Astrocyte (in vitro differentiated cells and primary cell): ENCODE data around the gene KLF18. TPM values are rescaled to one million over a fixed set of nuclear protein-coding genes. Genes with fewer than 3 reads are reported as not detected.

Experiments
- DNase-seq: peaks from one replicate; pipeline ENCODE4 v3.0.0-alpha.2; 2010; ENCODE audit warnings: low read depth
- FAIRE-seq: peaks from 2 replicates; lab custom pipeline; 2011; peaks lifted over from hg19 to GRCh38; lab: Jason Lieb, UNC
- H2AFZ ChIP-seq: 2 replicates; pipeline ENCODE4 v1.6.0; 2012; ENCODE audit warnings: low read depth, low read length, inconsistent platforms
- H3K27ac ChIP-seq: 2 replicates; pipeline ENCODE4 v1.5.1; 2011; ENCODE audit warnings: low read depth, low read length, inconsistent platforms
- H3K27me3 ChIP-seq: 2 replicates; pipeline ENCODE4 v1.6.0; 2011; ENCODE audit warnings: low read length, inconsistent platforms; ENCODE audit not compliant: insufficient read depth
- H3K36me3 ChIP-seq: 2 replicates; pipeline ENCODE4 v1.5.1; 2011; ENCODE audit warnings: low read length, inconsistent platforms; ENCODE audit not compliant: insufficient read depth
- H3K4me1 ChIP-seq: 2 replicates; pipeline ENCODE4 v1.5.1; 2011; ENCODE audit warnings: low read length, inconsistent platforms; ENCODE audit not compliant: insufficient read depth
- H3K4me2 ChIP-seq: 2 replicates; pipeline ENCODE4 v1.6.0; 2012; ENCODE audit warnings: low read length, inconsistent platforms
- H3K4me3 ChIP-seq: 2 replicates; pipeline ENCODE4 v1.5.1; 2011; ENCODE audit warnings: low read depth, mild to moderate bottlenecking, low read length, inconsistent platforms; ENCODE audit not compliant: insufficient read depth
- H3K79me2 ChIP-seq: 2 replicates; pipeline ENCODE4 v1.6.0; 2012; ENCODE audit warnings: mild to moderate bottlenecking, low read length, inconsistent platforms; ENCODE audit not compliant: insufficient read depth
- H3K9ac ChIP-seq: 2 replicates; pipeline ENCODE4 v1.6.0; 2012; ENCODE audit warnings: mild to moderate bottlenecking, low read length, inconsistent platforms
- H3K9me3 ChIP-seq: 2 replicates; pipeline ENCODE4 v1.5.1; 2012; ENCODE audit warnings: low read depth, mild to moderate bottlenecking, low read length, inconsistent platforms; ENCODE audit not compliant: insufficient read depth
- H4K20me1 ChIP-seq: 2 replicates; pipeline ENCODE4 v1.6.0; 2012; ENCODE audit warnings: low read length, inconsistent platforms; ENCODE audit not compliant: insufficient read depth
- H3K27ac Mint-ChIP-seq: one replicate; pipeline ENCODE4 v1.8.0; 2021; ENCODE audit warnings: mild to moderate bottlenecking, mixed read lengths; ENCODE audit not compliant: unreplicated experiment
- H3K27me3 Mint-ChIP-seq: one replicate; pipeline ENCODE4 v1.8.0; 2021; ENCODE audit warnings: low read depth, mixed read lengths; ENCODE audit not compliant: unreplicated experiment
- H3K36me3 Mint-ChIP-seq: one replicate; pipeline ENCODE4 v1.8.0; 2021; ENCODE audit warnings: low read depth, mixed read lengths; ENCODE audit not compliant: unreplicated experiment
- H3K4me1 Mint-ChIP-seq: one replicate; pipeline ENCODE4 v1.8.0; 2021; ENCODE audit warnings: low read depth, mixed read lengths; ENCODE audit not compliant: unreplicated experiment
- H3K4me3 Mint-ChIP-seq: one replicate; pipeline ENCODE4 v1.8.0; 2021; ENCODE audit warnings: mild to moderate bottlenecking, moderate library complexity, mixed read lengths; ENCODE audit not compliant: unreplicated experiment
- H3K9me3 Mint-ChIP-seq: one replicate; pipeline ENCODE4 v1.8.0; 2021; ENCODE audit warnings: mild to moderate bottlenecking, mixed read lengths; ENCODE audit not compliant: unreplicated experiment
- CTCF ChIP-seq: IDR thresholded peaks from 2 replicates; pipeline ENCODE4 v1.5.1; 2011; ENCODE audit warnings: low read depth, mild to moderate bottlenecking, inconsistent platforms, low read length, moderate library complexity; ENCODE audit not compliant: insufficient read depth
- EZH2 ChIP-seq: IDR thresholded peaks from 2 replicates; pipeline ENCODE4 v1.6.1; 2012; ENCODE audit warnings: mild to moderate bottlenecking, low read length, inconsistent platforms; ENCODE audit not compliant: insufficient read depth
- total RNA-seq: library from RNA; stranded (reverse); gene quantifications from 2 replicates; pipeline ENCODE4 v1.2.1, GENCODE V29; 2021

Gene KLF18
- total RNA-seq, 1 donor from 2014 or later = not detected

GRCh38 chr1:44168520-44169098 is 27.2 kb upstream of the KLF18 start:
- Histone ChIP-seq H3K27me3 (no peaks in the 10 kb centered on the region), H3K4me1 (no peaks in the 10 kb centered on the region), H2AFZ (no peak overlapping the region), H3K4me3 (no peak overlapping the region), H3K9ac (no peak overlapping the region), H3K4me2 (no peak overlapping the region), H3K9me3 (peaks cover 2% of the 10 kb centered on the region), H4K20me1 (no peaks in the 10 kb centered on the region), H3K27ac (no peak overlapping the region), H3K79me2 (no peaks in the 10 kb centered on the region), H3K36me3 (no peaks in the 10 kb centered on the region)
- H3K4me1 Mint-ChIP-seq = no peaks in the 10 kb centered on the region
- no peak overlapping the region for H3K4me3 Mint-ChIP-seq
- no peaks in the 10 kb centered on the region for H3K27me3 Mint-ChIP-seq
- DNase-seq (no peak), FAIRE-seq (no peak)
- peaks cover 7% of the 10 kb centered on the region for H3K9me3 Mint-ChIP-seq
- no peak for TF ChIP-seq EZH2
- TF ChIP-seq CTCF = no peak
- no peaks in the 10 kb centered on the region for H3K36me3 Mint-ChIP-seq
- no peak overlapping the region for H3K27ac Mint-ChIP-seq

- H3K36me3 Mint-ChIP-seq = no peaks in the 10 kb centered on the region
These were observed 20.1 kb upstream of the KLF18 start for GRCh38 chr1:44161546-44161945.

More at GRCh38 chr1:44161546-44161945, 20.1 kb upstream of the KLF18 start:
- Histone ChIP-seq H2AFZ (no peak overlapping the region), H4K20me1 (no peaks in the 10 kb centered on the region), H3K9me3 (no peaks in the 10 kb centered on the region), H3K79me2 (no peaks in the 10 kb centered on the region), H3K27me3 (no peaks in the 10 kb centered on the region), H3K36me3 (no peaks in the 10 kb centered on the region), H3K27ac (no peak overlapping the region), H3K4me3 (no peak overlapping the region), H3K9ac (no peak overlapping the region), H3K4me1 (no peaks in the 10 kb centered on the region), H3K4me2 (no peak overlapping the region)
- no peak overlapping the region for H3K27ac Mint-ChIP-seq
- peaks cover 4% of the 10 kb centered on the region for H3K9me3 Mint-ChIP-seq
- no peak overlapping the region for H3K4me3 Mint-ChIP-seq
- FAIRE-seq = no peak
- H3K4me1 Mint-ChIP-seq = no peaks in the 10 kb centered on the region
- no peaks in the 10 kb centered on the region for H3K27me3 Mint-ChIP-seq
- DNase-seq = no peak
- TF ChIP-seq CTCF = no peak
- no peak for TF ChIP-seq EZH2
